Measurements from ENCODE around the gene WASHC2C.
"Not testable (repeated sequence)": the region's sequence is repeated elsewhere in the genome, so short reads cannot be mapped to it uniquely, and the experiment has no call there.

Gene WASHC2C

GRCh38 chr10:45726703-45727420 lies at the start of gene WASHC2C:
TSS of gene WASHC2C (plus strand) at chr10:45727266. CDS start at chr10:45727318, 52 bp downstream.
- peak; percentile 93 for DNase-seq

GRCh38 chr10:45678467-45678866 lies 48.6 kb upstream of the WASHC2C start:
- DNase-seq = not testable (repeated sequence)

- not testable (repeated sequence) for DNase-seq
Observed at GRCh38 chr10:45710200-45710796, 16.8 kb upstream of the WASHC2C start.

- not testable (repeated sequence) for DNase-seq
Observed at GRCh38 chr10:45711223-45711622, 15.8 kb upstream of the WASHC2C start.

GRCh38 chr10:45717053-45717452 lies 10.0 kb upstream of the WASHC2C start:
- DNase-seq = not testable (repeated sequence)

- not testable (repeated sequence) for DNase-seq
Observed at GRCh38 chr10:45717642-45718041, 9.4 kb upstream of the WASHC2C start.

- not testable (repeated sequence) for DNase-seq
Observed at GRCh38 chr10:45721503-45721902, 5.6 kb upstream of the WASHC2C start.

- not testable (repeated sequence) for DNase-seq
Observed at GRCh38 chr10:45723851-45724250, 3.2 kb upstream of the WASHC2C start.

GRCh38 chr10:45727421-45727965 lies 427 bp downstream of the WASHC2C start:
- not testable (repeated sequence) for DNase-seq

GRCh38 chr10:45734449-45734848 lies 7.4 kb downstream of the WASHC2C start:
- not testable (repeated sequence) for DNase-seq

- DNase-seq = not testable (repeated sequence)
Observed at GRCh38 chr10:45734867-45735266, 7.8 kb downstream of the WASHC2C start.

GRCh38 chr10:45741559-45741958 lies 14.5 kb downstream of the WASHC2C start:
- not testable (repeated sequence) for DNase-seq

GRCh38 chr10:45742014-45742413 lies 14.9 kb downstream of the WASHC2C start:
- DNase-seq = not testable (repeated sequence)

GRCh38 chr10:45751141-45751540 lies 24.1 kb downstream of the WASHC2C start:
- DNase-seq = not testable (repeated sequence)

- DNase-seq = not testable (repeated sequence)
Observed at GRCh38 chr10:45752210-45752609, 25.1 kb downstream of the WASHC2C start.

- DNase-seq = not testable (repeated sequence)
Observed at GRCh38 chr10:45753979-45754495, 27.0 kb downstream of the WASHC2C start.

- not testable (repeated sequence) for DNase-seq
Observed at GRCh38 chr10:45755083-45755482, 28.0 kb downstream of the WASHC2C start.

- DNase-seq = not testable (repeated sequence)
Observed at GRCh38 chr10:45756065-45756464, 29.0 kb downstream of the WASHC2C start.

- not testable (repeated sequence) for DNase-seq
Observed at GRCh38 chr10:45757661-45758396, 30.8 kb downstream of the WASHC2C start.

GRCh38 chr10:45761622-45762021 lies 34.6 kb downstream of the WASHC2C start:
- DNase-seq = not testable (repeated sequence)

GRCh38 chr10:45763037-45763436 lies 36.0 kb downstream of the WASHC2C start:
- not testable (repeated sequence) for DNase-seq

GRCh38 chr10:45768334-45768733 lies 41.3 kb downstream of the WASHC2C start:
- not testable (repeated sequence) for DNase-seq
